HG02884 (cell line): ENCODE data around the gene FUT8.

ENCODE experiments used
- ATAC-seq: cut with Tn5 transposase; IDR thresholded peaks from one replicate; pipeline ENCODE4 v1.9.1; 2021; ENCODE audit warnings: mild to moderate bottlenecking, moderate library complexity; ENCODE audit not compliant: unreplicated experiment

FUT8 gene

GRCh38 chr14:65412032-65412846, at the start of gene FUT8:
Gene FUT8, plus strand, starts transcription at chr14:65412730. Its CDS starts 148,834 bp downstream, at chr14:65561564.
- peak; percentile 50 for ATAC-seq

DNA sequence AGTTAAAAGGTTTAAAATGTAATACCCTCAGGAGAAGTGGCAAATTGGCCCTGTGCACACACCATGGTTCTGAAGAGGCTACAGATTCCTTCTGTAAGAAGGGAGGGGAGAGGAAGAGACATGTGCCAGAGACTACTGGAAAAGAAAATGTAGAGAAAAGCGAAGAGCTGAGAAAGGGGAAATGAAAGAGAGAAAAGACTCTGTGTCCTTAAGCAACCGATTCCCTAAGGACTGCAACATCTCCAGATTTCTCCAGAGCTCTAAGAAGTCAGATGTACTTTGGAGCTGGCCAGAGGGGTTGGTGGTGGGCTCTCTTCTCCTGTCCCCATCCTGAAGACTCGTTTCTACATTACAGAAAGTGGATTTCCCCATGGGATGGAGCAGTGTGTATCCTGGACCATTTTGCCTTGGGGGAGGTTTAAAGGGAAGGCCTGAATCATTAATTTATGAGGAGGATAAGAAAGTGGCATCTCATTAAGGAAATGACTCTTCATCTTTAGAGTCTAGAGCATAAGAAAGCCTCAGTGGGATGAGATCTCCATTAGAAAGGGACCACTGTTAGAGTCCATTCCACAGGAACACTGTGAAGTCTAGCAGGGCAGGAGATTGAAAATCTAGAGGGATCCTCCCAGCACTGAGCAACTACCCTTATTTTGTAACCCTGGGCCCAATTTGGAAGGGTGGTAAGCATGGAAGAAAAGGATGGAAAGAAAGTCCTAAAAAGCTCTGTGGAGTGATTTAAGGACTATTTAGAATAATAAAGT, 45.5 kb upstream of the FUT8 start:
- no peak for ATAC-seq

GRCh38 chr14:65369560-65369959, 43.0 kb upstream of the FUT8 start:
- no peak for ATAC-seq

- no peak for ATAC-seq
These were observed 41.7 kb upstream of the FUT8 start for GRCh38 chr14:65370801-65371248.

DNA sequence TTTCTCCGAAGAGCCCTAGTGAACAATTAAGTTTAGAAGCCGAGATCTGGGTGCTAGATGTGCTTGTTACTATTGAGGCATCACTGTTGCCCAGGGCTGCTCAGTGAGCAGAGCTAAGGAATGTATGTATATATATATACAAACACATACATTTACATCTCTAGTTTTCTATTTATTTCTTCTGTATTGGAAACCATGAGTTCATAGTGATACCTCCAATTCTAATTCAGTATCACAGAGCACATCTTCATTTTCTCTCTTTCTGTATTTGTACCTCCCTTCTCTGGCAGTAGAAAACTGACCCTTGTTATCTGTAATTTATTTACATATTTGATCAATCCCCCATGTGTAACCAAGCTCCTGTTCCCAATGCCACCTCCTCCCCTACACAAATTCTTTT, 40.7 kb upstream of the FUT8 start:
- ATAC-seq, result peak; percentile 62

DNA sequence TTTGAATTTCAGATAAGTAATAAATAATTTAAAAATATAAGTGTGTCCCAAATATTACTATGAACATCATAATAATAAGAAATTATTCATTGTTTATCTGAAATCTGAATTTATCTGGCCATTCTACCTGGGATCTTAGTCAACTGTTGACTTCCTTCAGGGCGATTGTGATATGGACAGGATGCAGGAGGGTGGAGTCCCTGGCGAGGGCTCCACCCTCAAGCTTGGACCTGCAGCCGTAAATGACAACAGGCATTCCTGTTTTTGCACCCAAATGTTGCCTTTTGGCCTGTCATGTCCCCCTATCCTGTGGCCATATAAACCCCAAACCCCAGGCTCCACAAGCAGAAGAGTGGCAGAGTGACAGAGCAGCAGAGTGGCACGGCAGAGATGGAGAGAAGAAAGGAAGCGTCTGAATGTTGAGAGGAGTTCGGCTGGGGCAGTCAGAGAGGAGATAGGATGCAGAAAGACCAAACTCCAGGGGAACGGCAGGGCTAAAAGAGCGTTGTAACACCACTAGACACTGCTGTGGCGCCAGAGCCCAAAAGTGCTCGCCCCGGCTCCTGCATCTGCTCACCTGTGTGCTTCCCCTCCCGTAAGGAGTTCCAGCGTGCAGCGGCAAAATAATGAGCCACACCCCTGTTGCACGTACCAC, 39.4 kb upstream of the FUT8 start:
- no peak for ATAC-seq

GRCh38 chr14:65373671-65374039, 38.9 kb upstream of the FUT8 start:
- no peak for ATAC-seq

GRCh38 chr14:65377576-65377975, 35.0 kb upstream of the FUT8 start:
- ATAC-seq, result no peak

DNA sequence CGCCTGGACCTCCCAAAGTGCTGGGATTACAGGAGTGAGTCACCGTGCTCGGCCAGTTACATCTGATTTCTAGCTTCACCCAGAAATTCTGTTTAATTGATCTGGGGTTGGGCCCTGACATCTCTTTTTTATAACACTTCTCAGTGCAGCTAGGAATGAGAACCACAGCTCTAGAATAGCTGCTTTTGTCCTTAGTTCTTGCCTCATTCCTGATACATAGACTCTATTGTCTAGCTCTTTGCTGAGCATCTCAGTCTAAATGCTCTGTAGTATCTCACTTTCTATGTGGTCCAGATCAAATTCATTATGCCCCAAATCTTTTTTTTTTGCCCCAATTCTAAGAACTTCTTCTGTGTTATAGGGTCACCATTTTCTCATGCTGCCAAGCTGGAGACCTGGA, 29.9 kb upstream of the FUT8 start:
- ATAC-seq, result no peak

DNA sequence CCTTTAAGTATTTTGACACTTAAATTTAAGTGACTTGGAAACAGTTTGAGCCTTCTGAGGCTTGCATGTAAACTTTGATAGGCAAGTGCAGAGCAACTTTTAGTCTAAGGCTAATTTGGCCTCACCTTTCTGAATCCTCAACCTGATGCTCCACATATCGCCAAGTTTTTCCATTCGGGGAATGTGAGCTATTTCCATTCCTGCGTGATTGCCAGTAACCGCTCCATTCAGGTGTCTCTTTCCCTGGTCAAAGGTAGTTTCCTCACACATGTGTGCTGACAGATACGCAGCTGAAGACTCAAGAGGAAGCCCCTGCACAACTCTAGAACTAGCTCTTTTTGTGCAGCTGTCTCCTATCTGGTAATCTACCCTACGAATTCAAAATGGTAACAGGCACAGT, 25.4 kb upstream of the FUT8 start:
- ATAC-seq, result no peak

DNA sequence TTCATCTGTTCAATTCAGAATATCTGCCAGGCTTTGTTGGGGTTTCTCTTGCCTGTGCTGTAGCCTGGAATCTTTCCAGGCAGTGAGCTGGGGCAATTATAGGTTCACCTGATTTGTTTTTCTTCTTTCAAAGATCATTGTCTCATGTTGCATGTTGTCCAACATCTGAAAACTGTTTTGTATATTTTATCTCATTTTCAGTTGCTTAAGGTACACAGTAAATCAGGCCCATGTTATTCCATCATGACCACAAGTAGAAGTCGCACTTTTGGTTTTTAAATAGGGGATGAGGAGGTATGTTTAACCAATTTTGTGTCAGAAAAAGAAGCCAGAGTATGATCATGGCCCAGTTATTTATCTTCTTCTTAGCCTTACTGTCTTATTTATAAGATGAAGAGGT, 24.9 kb upstream of the FUT8 start:
- ATAC-seq, result no peak

GRCh38 chr14:65392296-65392695, 20.2 kb upstream of the FUT8 start:
- ATAC-seq, result no peak

DNA sequence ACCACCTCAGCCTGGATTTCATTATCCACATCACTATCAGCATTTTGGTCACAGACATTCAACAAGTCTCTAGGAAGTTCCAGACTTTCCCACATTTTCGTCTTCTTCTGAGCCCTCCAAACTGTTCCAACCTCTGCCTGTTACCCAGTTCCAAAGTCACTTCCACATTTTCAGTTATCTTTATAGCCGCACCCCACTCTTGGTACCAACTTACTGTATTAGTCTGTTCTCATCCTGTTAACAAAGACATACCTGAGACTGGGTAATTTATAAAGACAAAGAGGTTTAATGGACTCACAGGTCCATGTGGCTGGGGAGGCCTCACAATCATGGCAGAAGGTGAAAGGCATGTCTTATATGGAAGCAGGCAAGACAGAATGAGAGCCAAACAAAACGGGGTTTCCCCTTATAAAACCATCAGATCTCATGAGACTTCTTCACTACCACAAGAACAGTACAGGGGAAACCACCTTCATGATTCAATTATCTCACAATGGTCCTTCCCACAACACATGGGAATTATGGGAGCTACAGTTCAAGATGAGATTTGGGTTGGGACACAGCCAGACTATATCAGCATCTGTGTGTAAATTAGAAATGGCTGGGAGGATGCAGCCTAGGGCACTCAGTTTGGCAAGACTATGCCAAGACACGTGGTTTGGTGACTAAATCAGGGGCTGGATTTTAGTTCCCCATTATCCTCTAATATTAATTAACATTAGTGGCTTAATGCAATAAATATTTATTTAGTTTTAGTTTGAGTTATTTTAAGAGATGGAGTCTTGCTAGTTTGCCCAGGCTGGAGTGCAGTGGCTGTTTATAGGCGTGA, 16.2 kb upstream of the FUT8 start:
- ATAC-seq, result no peak

DNA sequence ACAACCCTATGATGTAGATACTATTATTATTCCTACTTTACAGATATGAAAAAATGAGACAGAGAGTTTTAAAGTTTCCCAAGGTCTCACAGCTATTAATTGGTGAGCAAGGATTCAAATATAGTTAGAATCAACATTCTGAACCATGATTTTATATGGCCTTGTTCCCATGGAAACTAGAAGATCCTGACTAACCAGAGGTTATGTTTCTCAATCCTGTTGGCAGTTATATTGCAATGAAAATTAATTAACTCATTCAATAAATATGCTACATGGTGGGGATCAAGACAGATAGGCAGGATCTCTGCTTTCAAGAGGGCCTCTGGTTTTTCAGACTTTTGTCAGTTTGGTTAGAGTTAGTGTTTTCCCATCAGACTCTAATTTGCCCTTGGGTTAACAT, 9.3 kb upstream of the FUT8 start:
- ATAC-seq, result no peak

- ATAC-seq, result no peak
These were observed 4.4 kb upstream of the FUT8 start for GRCh38 chr14:65408113-65408512.

DNA sequence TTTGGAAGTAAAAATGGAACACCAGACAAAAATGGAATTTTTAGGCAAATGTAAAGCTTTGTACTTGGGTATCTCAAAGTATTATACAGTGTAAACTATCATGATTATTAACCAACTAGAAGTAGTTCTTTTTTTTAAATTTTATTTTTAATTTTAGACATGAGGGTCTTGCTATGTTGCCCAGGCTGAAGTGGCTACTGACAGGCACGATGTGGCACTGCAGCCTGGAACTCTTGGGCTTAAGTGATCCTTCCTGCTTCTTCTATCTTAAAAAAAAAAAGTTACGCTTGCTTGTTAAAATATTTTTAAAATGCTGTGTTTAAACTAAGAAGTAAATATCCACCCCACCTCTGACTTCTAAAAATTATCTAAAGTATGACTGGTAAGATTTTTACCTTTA, 1.9 kb upstream of the FUT8 start:
- no peak for ATAC-seq

DNA sequence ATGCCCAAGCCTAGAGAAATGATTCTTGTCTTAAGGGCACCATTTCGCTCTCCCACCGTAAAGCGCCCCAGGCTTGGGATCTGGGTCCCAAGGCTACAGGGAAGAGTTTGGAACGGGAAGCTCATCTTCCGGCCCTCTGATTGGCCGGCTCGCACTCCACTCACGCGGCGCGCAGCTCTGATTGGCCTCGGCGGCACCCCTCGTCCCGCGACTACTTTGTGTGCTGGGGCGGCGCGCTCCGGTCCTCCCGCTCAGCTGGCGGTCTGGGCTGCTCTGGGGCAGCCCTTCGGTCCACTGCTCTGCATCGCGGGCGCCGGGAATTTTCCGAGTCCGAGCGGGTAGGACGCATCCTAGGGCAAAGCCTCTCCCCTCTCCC, 886 bp upstream of the FUT8 start:
- ATAC-seq, result peak; percentile 52

GRCh38 chr14:65412856-65413738, 567 bp downstream of the FUT8 start:
- peak; percentile 28 for ATAC-seq

DNA sequence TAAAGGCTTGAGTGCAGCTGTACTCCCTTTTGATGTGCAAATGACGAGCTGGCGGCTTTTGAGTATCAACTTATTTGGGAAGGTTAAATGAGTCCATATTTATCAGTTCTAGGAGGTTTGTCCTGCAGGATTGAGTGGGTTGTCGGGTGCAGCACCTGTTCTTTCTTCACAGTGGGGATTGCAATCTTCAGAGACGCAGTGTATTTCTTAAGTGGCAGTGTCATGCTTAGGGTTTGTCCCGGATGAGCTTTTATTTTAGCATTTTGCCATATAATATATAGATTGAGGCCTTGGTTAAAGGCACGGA, 1.2 kb downstream of the FUT8 start:
- no peak for ATAC-seq

GRCh38 chr14:65414961-65415589, 2.5 kb downstream of the FUT8 start:
- no peak for ATAC-seq
